Choroid plexus epithelial cell (primary cell): ENCODE data around the gene SVBP.

Experiments
- DNase-seq: peaks from one replicate; pipeline ENCODE4 v3.0.0-alpha.2; 2010; ENCODE audit warnings: low read depth
- H3K4me3 ChIP-seq: 2 replicates; pipeline ENCODE4 v1.5.1; 2011; ENCODE audit warnings: low read depth, mild to moderate bottlenecking, control low read depth, low read length, moderate library complexity
- CTCF ChIP-seq: conservative IDR thresholded peaks from 2 replicates; pipeline ENCODE4 v1.5.1; 2011; ENCODE audit warnings: low read depth, mild to moderate bottlenecking, control low read depth, inconsistent platforms, low read length, moderate library complexity

SVBP gene

GRCh38 chr1:42852608-42852980 lies 35.4 kb upstream of the SVBP start:
- peak; percentile 50 for DNase-seq
- no peak overlapping the region for H3K4me3 ChIP-seq
- no peak for TF ChIP-seq CTCF

GRCh38 chr1:42851960-42852607 lies 34.9 kb upstream of the SVBP start:
- TF ChIP-seq CTCF: no peak
- DNase-seq: no peak
- no peak overlapping the region for H3K4me3 ChIP-seq

- no peak for DNase-seq
- H3K4me3 ChIP-seq: no peak overlapping the region
- no peak for TF ChIP-seq CTCF
These were observed 34.2 kb upstream of the SVBP start for GRCh38 chr1:42851420-42851819.

GRCh38 chr1:42849944-42850343 lies 32.7 kb upstream of the SVBP start:
- no peak overlapping the region for H3K4me3 ChIP-seq
- no peak for DNase-seq
- TF ChIP-seq CTCF: no peak

GRCh38 chr1:42848823-42849537 lies 31.8 kb upstream of the SVBP start:
- no peak for DNase-seq
- TF ChIP-seq CTCF: no peak
- H3K4me3 ChIP-seq: no peak overlapping the region

GRCh38 chr1:42847721-42848460 lies 30.7 kb upstream of the SVBP start:
- no peak for DNase-seq
- no peak overlapping the region for H3K4me3 ChIP-seq
- no peak for TF ChIP-seq CTCF
